GM18511 (cell line): ENCODE measurements around the gene SEZ6.

Source experiments
- ATAC-seq: cut with Tn5 transposase; IDR thresholded peaks from one replicate; pipeline ENCODE4 v1.9.1; 2021; ENCODE audit warnings: mild to moderate bottlenecking, moderate library complexity; ENCODE audit not compliant: unreplicated experiment

The SEZ6 gene, protein sequence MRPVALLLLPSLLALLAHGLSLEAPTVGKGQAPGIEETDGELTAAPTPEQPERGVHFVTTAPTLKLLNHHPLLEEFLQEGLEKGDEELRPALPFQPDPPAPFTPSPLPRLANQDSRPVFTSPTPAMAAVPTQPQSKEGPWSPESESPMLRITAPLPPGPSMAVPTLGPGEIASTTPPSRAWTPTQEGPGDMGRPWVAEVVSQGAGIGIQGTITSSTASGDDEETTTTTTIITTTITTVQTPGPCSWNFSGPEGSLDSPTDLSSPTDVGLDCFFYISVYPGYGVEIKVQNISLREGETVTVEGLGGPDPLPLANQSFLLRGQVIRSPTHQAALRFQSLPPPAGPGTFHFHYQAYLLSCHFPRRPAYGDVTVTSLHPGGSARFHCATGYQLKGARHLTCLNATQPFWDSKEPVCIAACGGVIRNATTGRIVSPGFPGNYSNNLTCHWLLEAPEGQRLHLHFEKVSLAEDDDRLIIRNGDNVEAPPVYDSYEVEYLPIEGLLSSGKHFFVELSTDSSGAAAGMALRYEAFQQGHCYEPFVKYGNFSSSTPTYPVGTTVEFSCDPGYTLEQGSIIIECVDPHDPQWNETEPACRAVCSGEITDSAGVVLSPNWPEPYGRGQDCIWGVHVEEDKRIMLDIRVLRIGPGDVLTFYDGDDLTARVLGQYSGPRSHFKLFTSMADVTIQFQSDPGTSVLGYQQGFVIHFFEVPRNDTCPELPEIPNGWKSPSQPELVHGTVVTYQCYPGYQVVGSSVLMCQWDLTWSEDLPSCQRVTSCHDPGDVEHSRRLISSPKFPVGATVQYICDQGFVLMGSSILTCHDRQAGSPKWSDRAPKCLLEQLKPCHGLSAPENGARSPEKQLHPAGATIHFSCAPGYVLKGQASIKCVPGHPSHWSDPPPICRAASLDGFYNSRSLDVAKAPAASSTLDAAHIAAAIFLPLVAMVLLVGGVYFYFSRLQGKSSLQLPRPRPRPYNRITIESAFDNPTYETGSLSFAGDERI

DNA sequence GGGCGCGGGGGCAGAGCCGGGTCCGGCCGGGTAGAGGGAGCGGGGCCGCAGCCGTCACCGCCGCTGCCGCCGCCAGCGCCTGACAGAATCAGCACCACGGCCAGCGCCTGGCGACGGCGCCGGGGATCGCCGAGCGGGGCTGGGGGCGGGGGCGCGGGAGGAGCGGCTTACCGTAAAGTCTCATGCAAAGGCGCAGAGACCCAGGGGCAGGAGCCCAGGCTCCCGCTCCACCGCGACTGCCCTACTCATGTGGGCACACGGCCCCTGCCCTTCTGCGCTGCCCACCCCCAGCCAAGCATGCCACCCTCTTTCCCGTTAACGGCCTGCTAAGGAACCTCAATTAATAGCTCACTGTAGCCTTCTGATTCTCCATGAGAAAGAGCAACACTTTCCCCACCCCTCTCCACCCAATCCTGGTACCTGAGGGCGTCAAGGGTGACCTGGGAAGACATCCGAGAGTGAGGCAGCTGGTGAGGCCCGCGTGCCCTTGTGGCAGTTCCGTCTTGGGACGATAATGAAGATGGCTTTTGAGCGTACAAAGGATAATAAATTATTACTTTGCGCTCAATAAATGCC lies at the start of gene SEZ6:
SEZ6 (minus strand) TSS at position 98 of the 576 bp plus-strand sequence. CDS start 164 bp downstream, outside the sequence.
- no peak for ATAC-seq

DNA sequence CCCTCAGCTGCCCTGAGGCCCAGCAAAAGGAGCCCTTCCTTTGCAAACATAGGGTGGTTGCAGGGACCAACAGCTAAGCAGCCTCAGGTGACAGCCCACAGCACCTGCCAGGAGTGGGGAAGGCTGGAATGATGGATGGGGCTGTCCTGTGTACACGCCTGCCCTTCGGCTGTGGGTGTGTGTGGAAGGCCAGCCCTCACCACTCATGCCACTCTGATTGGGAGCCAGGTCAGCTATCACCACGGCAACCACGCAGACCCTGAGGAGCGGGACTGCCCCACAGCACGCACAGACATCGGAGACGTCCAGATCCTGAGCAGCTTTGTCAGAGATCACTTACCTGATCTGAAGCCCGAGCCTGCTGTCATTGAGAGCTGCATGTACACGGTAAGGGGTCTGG lies 49.0 kb upstream of the SEZ6 start:
- no peak for ATAC-seq

DNA sequence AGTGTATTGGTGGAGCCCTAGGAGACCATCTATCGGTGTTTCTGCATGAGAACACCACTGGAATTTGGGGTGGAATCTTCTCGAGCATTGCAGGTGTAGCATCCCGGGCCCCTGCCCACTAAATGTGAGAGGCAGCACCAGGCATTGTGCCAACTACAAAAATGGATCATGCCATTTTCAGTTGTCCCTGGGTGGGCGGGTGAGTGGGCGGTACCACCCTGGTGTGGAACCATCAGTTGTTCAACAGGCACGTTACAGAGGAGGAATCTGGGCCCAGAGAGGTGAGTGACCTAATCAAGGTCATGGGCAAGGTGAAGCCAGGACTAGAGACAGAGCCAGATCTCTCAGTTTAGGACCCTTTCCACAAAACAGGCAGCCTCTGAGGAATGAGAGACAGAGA lies 45.9 kb upstream of the SEZ6 start:
- no peak for ATAC-seq

DNA sequence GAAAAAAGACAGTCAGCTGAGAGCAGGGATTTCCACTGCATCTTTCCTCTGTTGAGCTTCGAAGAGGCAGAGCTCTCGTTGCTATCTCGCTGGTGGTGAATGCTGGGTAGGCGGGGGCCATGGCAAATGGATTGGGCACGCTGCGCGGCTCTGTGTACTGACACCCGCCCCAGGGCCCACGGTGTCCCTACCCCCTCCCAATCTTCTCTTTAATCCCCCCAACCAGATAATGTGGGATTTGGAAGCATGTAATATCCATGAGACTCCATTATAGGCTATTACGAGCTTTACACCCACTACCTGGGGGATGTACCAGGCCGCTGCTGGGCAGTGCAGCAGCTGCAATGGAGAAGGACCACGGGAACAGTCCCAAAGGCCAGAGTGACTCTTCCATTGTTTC lies 45.4 kb upstream of the SEZ6 start:
- ATAC-seq, result no peak

DNA sequence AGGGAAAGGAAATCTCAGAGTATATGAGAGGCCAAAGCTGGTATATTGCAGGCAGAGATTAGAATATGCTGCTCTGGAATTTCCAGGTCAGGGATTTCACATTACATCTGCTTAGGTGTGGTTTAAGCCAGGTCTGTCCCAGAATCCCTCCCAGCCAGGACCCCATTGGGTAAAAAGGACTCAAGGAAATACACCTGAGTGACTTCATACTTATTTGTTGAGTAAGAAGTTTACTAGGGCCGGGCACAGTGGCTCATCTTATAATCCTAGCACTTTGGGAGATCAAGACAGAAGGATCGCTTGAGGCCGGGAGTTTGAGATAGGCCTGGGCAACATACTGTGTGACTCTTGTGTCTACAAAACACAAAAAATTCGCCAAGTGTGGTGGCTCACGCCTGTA lies 44.3 kb upstream of the SEZ6 start:
- no peak for ATAC-seq

DNA sequence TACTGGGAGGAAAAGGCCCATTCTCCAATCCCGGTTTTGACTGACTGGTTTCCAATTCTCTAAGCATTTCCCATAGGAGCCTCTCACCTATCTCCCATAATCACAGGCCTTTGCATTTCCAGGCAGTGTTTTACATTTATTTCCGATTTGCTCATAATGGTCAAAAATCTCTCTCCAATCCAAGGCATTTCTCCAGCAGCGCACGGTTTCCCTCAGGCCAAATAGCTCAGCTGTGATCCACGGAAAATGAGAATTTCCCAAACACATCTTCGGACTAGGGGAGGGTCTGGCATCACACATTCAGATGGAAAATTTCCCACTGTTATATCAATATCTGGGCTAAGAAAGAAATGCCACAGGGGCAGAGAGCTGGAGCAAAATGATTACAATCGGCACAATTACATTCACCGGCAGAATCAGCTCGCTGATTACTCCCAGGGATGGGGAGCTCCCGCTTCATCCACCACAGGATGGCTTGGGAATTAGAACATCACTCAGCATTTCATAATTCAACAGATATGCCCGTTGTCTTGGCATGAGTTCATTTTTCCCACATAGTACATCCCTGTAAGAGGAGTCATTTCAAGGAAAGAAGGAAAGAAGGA lies 43.8 kb upstream of the SEZ6 start:
- no peak for ATAC-seq

DNA sequence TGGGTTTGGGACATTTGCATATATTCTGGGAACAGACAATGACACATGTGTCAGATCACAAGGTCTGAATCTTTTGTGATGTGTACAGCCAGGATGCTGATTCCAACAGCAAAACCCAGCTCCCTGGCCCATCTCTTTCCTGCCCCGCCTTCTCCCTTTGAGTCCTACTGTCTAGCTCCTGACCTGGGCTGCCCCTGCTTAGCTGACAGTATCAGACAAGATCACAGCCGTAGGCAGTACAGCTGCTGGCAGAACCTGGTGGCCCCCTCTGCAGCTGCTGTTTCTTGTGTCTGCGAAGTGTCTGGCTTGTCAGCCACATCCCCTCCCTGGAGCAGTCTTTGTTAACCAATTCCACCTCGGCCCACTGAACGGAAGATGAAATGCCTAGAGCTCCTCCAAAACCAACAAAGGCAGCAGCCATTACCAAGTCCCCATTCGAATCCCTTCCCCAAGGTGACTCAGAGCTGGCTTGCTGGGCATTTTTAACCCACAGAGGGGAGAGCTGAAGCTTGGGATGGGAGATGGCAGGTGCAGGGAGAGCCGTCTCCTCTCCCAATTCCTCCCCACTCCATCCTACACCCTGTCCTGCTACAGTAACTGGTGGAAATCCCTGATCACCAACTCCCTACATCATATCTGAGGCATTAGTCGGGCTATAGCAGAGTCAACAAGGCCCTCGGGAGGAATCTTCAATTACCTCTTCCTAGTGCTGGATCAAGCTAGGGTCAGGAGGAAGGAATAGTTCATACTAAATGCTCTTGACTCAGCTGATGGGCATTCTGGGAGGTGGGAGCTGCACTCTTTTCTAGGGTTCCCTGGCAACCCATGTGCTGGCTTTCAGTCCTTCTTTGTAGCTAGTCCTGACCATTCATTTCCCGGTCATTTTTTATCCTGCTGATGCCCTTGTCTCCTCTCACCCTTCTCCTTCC lies 42.9 kb upstream of the SEZ6 start:
- ATAC-seq, result no peak

DNA sequence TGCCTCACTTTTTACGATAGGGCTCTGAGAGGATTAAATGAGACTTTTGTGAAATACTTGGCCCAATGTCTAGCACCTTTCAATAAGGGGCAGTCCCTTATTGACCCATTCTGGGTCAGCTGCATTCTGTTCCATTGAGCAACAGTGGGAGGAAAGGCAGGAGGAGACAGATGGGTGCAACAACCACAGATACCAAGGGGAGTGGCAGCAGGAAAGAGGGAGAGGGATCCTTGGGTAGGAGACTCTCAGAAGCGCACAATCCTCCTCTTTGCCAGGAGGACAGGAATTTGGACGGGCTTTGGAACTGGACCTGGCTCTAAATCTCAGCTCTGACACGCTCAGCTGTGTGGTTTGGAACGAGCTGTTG lies 40.6 kb upstream of the SEZ6 start:
- ATAC-seq, result no peak

DNA sequence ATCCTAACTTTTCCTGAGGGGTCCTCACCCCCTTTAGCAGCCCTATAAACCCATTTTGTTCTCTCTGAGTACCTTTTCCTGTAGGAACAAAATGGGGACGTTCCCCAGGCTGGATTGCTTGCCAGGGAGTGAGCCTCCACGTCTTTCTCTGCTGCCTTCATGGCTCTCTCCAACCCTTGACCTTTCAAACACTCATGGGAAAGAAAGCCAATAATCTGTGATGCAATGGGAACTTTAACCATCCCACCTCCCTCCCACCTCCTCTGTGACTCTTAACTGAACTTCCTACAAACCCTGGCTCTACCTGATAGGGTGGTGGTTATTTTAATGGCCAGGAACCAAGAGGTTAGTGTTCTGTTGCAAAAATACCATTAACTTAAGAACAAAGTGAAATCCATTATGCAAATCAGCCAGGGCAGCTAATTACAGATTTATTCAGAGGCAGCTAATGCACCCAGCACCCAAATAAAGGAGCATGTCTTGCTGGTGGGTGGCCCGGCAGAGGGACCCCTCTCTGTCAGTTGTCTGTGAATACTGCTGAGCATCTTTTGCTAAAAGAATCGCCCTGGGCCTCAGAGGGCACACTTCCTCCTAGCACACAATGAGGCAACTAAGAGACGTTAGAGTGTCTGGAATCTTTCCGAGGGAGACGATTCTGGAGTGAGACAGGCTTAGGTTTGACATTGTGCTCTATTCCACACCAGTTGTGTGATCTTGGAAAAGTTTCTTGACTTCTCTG lies 40.1 kb upstream of the SEZ6 start:
- no peak for ATAC-seq

DNA sequence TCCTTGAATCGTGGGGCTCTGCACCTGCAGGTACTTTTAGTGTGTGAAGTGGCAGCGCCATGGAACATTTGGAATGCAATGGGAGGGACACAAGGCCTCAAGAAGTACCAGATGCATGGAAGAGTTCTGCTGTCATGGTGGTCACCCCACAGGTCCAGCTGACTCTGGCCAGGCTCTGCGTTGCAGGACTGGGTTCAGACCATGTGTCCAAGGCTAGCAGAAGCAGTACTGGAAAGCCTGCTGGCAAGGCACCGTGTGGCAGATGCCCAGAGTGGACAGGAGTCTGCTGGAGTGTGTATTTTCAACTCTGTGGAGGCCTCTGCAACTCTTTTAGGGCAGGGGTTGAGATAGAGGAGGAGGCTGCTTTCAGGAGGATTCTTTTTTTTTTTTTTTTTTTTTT lies 39.2 kb upstream of the SEZ6 start:
- ATAC-seq, result no peak

DNA sequence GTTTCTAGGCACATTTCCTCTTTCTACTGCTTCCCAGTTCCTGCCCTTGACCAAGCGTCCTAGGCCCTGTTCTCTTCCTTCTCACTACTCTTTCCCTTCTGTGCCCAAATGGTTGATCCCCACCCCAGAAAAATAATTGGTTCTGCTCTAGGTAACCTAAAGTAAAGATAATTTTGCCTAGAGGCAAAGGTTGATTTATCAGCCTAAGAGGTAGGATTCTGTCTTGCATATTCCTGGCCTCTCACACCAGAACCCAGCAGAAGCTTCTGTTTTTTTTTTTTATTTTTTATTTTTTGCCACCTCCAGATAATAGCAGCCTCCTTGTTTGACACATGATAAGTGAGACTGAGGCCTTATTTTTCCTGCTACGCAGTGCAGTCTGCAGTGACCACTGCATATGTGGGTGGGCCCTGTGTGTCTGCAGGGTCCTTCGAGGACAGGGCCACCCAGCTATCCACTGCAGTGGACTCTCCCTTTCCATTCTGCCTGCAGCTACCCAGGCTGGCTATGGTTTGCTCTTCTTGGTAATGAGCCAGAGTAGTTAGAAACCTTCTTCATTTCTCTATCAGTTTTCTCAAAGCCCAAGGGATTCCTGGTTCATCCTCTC lies 37.8 kb upstream of the SEZ6 start:
- no peak for ATAC-seq

DNA sequence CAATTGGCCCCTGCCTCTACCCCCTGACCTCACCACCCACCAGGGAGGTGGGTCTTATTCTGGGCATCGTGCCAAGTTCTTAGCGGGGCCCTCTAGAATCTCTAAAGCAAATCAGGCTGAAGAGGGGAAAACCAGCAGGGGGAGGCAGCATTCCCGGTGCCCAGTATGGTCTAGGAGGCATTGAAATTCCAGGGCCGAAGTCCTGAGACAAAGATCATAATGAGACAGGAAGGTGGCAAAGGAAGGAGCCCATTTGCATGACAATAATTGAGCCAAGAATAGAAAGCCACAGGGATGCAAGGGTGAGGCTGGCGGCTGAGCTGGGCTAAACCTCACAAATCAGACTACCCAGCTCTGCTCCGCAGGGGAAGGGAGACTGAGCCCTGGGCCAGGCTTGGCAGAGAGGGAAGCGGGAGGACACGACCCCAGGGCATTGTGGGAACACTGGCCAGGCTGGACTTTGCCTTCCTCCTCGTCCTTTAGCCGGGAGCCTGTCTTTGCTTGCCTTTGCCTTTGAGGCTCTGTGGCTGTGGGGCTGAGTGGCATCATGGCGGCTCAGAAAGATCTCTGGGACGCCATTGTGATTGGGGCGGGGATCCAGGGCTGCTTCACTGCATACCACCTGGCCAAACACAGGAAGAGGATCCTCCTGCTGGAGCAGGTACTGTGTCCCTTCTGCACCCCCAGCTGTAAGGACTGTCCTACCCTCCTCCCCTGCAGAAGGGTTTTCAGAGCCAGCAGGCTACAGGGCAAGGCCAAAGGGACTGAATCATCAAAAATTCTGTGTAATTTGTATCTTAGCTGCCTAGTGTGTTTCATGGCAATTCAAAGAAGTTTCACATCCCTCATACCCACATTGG lies 37.1 kb upstream of the SEZ6 start, which contains the start of gene PIPOX:
PIPOX (plus strand) TSS at position 463 of the 860 bp plus-strand sequence; CDS start at position 548, 85 bp downstream.
- ATAC-seq, result no peak

DNA sequence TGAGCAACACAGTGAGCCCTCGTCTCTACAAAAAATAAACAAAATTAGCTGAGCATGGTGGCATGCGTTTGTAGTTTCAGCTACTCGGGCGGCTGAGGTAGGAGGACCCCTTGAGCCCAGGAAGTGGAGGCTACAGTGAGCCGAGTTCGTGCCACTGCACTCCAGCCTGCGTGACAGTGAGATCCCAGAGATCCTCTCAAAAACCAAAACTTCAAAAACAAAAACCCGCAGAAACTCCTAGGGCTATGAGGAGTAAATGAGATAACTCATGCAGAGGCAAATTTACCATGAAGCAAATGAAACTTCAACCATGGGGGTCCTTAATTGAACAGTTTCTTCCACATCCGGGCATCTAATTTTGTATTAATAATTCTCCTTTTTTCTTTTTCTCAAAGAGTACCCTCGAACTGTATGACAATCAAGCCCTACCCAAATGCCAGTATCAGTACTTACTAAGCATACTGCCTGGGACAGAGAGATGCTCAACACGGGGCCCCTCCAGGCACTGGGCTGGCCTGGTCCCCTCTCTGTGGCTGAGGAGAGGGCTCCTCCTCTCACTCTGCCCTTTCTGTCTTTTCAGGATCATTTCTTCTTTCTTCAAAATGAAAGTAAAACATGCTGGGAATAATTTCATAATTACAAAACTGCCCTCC lies 36.3 kb upstream of the SEZ6 start:
- no peak for ATAC-seq

DNA sequence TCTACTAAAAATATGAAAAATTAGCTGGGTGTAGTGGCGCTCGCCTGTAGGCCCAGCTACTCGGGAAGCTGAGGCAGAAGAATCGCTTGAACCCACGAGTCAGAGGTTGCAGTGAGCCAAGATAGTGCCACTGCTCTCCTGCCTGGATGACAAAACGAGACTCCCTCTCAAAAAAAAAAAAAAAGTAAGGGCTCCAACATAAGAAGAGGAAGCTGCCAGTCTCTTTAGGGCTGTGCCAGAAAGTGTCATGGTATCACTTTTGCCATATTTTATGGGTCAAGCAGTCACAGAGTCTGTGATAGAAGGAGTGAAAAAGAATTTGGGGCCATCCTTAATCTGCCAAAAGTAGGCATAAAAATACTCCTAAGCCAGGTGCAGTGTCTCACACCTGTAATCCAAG lies 35.7 kb upstream of the SEZ6 start:
- ATAC-seq, result no peak

DNA sequence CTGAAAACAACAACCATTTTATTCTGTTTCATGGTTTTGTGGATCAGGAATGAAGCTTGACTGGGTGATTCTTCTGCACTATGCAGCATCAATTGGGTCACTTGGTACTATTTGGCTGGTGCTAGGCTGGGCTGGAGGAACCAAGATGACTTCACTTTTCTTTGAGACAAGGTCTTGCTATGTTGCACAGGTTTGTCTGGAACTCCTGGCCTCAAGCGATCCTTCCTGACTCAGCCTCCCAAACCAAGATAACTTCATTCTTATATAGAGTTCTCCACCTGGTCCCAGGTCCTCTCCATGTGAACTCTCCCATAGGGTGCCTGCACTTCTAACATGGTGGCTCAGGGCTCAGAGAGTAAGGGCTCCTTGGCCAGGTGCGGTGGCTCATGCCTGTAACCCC lies 35.3 kb upstream of the SEZ6 start:
- no peak for ATAC-seq

DNA sequence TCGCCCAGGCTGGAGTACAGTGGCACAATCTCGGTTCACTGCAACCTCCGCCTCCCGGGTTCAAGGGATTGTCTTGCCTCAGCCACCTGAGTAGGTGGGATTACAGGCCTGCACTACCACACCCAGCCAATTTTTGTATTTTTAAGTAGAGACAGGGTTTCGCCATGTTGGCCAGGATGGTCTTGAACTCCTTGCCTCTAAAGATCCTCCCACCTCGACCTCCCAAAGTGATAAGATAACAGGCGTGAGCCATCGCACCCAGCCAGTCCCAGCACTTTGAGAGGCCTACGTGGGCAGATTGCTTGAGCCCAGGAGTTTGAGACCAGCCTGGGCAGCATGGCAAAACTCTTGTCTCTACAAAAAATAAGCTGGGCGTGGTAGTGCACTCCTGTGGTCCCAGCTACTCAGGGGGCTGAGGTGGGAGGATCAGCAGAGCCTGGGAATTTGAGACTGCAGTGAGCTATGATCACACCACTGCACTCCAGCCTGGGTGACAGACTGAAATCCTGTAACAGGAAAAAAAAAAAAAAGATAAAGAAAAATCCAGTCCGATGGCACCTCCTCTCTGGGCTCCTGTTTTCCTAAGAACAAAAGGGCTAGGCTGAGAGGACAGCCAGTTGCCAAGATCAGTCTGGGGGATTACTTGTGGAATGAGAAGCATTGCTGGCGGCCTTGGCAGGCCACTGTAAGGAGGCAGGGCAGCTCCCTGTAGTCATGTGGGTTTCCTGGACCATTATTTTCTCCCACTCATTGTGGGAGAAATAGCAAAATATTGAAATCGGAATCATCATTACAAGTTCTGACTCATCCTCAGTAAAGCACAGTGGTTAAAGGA lies 34.1 kb upstream of the SEZ6 start:
- no peak for ATAC-seq
